Renal cortical epithelial cell (primary cell): ENCODE measurements around the gene PIH1D2. TPM values are rescaled to one million over a fixed set of nuclear protein-coding genes. Genes with fewer than 3 reads are reported as not detected.
"Not testable (repeated sequence)": the region's sequence is repeated elsewhere in the genome, so short reads cannot be mapped to it uniquely, and the experiment has no call there.

Experiments used
- DNase-seq: peaks from one replicate; pipeline ENCODE4 v3.0.0-alpha.2; 2011; ENCODE audit warnings: low read depth
- total RNA-seq: library from RNA; depleted of rRNA; stranded (reverse); fragments of >200 nt; gene quantifications from 2 replicates; pipeline ENCODE4 v1.2.3, GENCODE V29; 2014

Gene PIH1D2
- total RNA-seq, 1 donor from 2014 or later, result 7.4 TPM

GRCh38 chr11:112057170-112057569, 16.6 kb downstream of the PIH1D2 start:
- peak; percentile 76 for DNase-seq

GRCh38 chr11:112051768-112052167, 22.0 kb downstream of the PIH1D2 start:
- DNase-seq, result no peak

- no peak for DNase-seq
Observed at GRCh38 chr11:112050721-112051120, 23.1 kb downstream of the PIH1D2 start.

- DNase-seq, result no peak
Observed at GRCh38 chr11:112049777-112050176, 24.0 kb downstream of the PIH1D2 start.

GRCh38 chr11:112048256-112048655, 25.6 kb downstream of the PIH1D2 start:
- DNase-seq, result not testable (repeated sequence)

GRCh38 chr11:112046647-112047046, 27.2 kb downstream of the PIH1D2 start:
- not testable (repeated sequence) for DNase-seq

- no peak for DNase-seq
Observed at GRCh38 chr11:112044961-112045360, 28.9 kb downstream of the PIH1D2 start.

- no peak for DNase-seq
Observed at GRCh38 chr11:112042961-112043304, 30.9 kb downstream of the PIH1D2 start.

GRCh38 chr11:112042161-112042960, 31.5 kb downstream of the PIH1D2 start:
- DNase-seq, result peak; percentile 55

- no peak for DNase-seq
Observed at GRCh38 chr11:112037527-112037926, 36.3 kb downstream of the PIH1D2 start.

GRCh38 chr11:112033902-112034301, 39.9 kb downstream of the PIH1D2 start:
- DNase-seq, result no peak

GRCh38 chr11:112029460-112029859, 44.4 kb downstream of the PIH1D2 start:
- DNase-seq, result no peak

- not testable (repeated sequence) for DNase-seq
Observed at GRCh38 chr11:112026784-112027410, 46.9 kb downstream of the PIH1D2 start.

- DNase-seq, result peak; percentile 18
Observed at GRCh38 chr11:112025707-112026106, 48.1 kb downstream of the PIH1D2 start.

GRCh38 chr11:112024773-112025678, 48.8 kb downstream of the PIH1D2 start, which contains the start of gene DLAT:
TSS of gene DLAT (plus strand) at chr11:112025408. CDS start at chr11:112025473, 65 bp downstream.
- DNase-seq, result peak; percentile 65

GRCh38 chr11:112024178-112024772, 49.5 kb downstream of the PIH1D2 start:
- DNase-seq, result peak; percentile 17

- no peak for DNase-seq
Observed at GRCh38 chr11:112023104-112023503, 50.7 kb downstream of the PIH1D2 start.

GRCh38 chr11:112019066-112019465, 54.8 kb downstream of the PIH1D2 start:
- no peak for DNase-seq
